ENCODE results near the gene MAPRE2. TPM values are rescaled to one million over a fixed set of nuclear protein-coding genes. Genes with fewer than 3 reads are reported as not detected.

MAPRE2 gene
- total RNA-seq, 1 experiment from 2014 or later, result 12.0 TPM

GRCh38 chr18:35030277-35030989, 10.8 kb upstream of the MAPRE2 start:
- DNase-seq (ENCODE audit: extremely low read depth, low read depth), result no peak

GRCh38 chr18:35032113-35032512, 9.1 kb upstream of the MAPRE2 start:
- DNase-seq (ENCODE audit: extremely low read depth, low read depth), result no peak

GRCh38 chr18:35038029-35038428, 3.2 kb upstream of the MAPRE2 start:
- no peak for DNase-seq (ENCODE audit: extremely low read depth, low read depth)

- DNase-seq (ENCODE audit: extremely low read depth, low read depth), result no peak
Observed at GRCh38 chr18:35038881-35039491, 2.2 kb upstream of the MAPRE2 start.

- no peak for DNase-seq (ENCODE audit: extremely low read depth, low read depth)
Observed at GRCh38 chr18:35040638-35040987, 600 bp upstream of the MAPRE2 start.

GRCh38 chr18:35041815-35042387, 688 bp downstream of the MAPRE2 start:
- no peak for DNase-seq (ENCODE audit: extremely low read depth, low read depth)

- DNase-seq (ENCODE audit: extremely low read depth, low read depth), result no peak
Observed at GRCh38 chr18:35042389-35043071, 1.3 kb downstream of the MAPRE2 start.

- DNase-seq (ENCODE audit: extremely low read depth, low read depth), result no peak
Observed at GRCh38 chr18:35043207-35043606, 2.0 kb downstream of the MAPRE2 start.

- DNase-seq (ENCODE audit: extremely low read depth, low read depth), result no peak
Observed at GRCh38 chr18:35045121-35045520, 3.9 kb downstream of the MAPRE2 start.

GRCh38 chr18:35045806-35046205, 4.6 kb downstream of the MAPRE2 start:
- DNase-seq (ENCODE audit: extremely low read depth, low read depth), result no peak

- no peak for DNase-seq (ENCODE audit: extremely low read depth, low read depth)
Observed at GRCh38 chr18:35047697-35048292, 6.6 kb downstream of the MAPRE2 start.

- no peak for DNase-seq (ENCODE audit: extremely low read depth, low read depth)
Observed at GRCh38 chr18:35049111-35050027, 8.2 kb downstream of the MAPRE2 start.

GRCh38 chr18:35050028-35050546, 8.9 kb downstream of the MAPRE2 start:
- DNase-seq (ENCODE audit: extremely low read depth, low read depth), result no peak

- no peak for DNase-seq (ENCODE audit: extremely low read depth, low read depth)
Observed at GRCh38 chr18:35050705-35051195, 9.5 kb downstream of the MAPRE2 start.

- no peak for DNase-seq (ENCODE audit: extremely low read depth, low read depth)
Observed at GRCh38 chr18:35051641-35052377, 10.6 kb downstream of the MAPRE2 start.

GRCh38 chr18:35054401-35054800, 13.2 kb downstream of the MAPRE2 start:
- DNase-seq (ENCODE audit: extremely low read depth, low read depth), result no peak

GRCh38 chr18:35055105-35055504, 13.9 kb downstream of the MAPRE2 start:
- DNase-seq (ENCODE audit: extremely low read depth, low read depth), result no peak

GRCh38 chr18:35055726-35056125, 14.5 kb downstream of the MAPRE2 start:
- no peak for DNase-seq (ENCODE audit: extremely low read depth, low read depth)

GRCh38 chr18:35059280-35059927, 18.2 kb downstream of the MAPRE2 start:
- DNase-seq (ENCODE audit: extremely low read depth, low read depth), result no peak

Measured in NCI-H460 (cell line).